HepG2 (cell line): Measurements from ENCODE around the gene ZNF629. TPM values are rescaled to one million over a fixed set of nuclear protein-coding genes. Genes with fewer than 3 reads are reported as not detected.

Experiments used
- GFI1 ChIP-seq: sonication (generic); formaldehyde crosslinking; IDR thresholded peaks from 2 replicates; pipeline ENCODE4 v1.5.0; 2020; ENCODE audit warnings: missing genetic modification reagents, mild to moderate bottlenecking, borderline replicate concordance
- GLI4 ChIP-seq: sonication (generic); formaldehyde crosslinking; IDR thresholded peaks from 2 replicates; pipeline ENCODE4 v1.5.1; 2020; ENCODE audit warnings: missing genetic modification reagents, mild to moderate bottlenecking, moderate library complexity, borderline replicate concordance
- HOXA7 ChIP-seq: sonication (generic); formaldehyde crosslinking; IDR thresholded peaks from 2 replicates; pipeline ENCODE4 v1.8.1; 2022; ENCODE audit warnings: mild to moderate bottlenecking, missing genetic modification reagents, moderate library complexity
- ISL2 ChIP-seq: sonication (generic); formaldehyde crosslinking; IDR thresholded peaks from 2 replicates; pipeline ENCODE4 v1.5.0; 2020; ENCODE audit warnings: missing genetic modification reagents
- KLF15 ChIP-seq: sonication (generic); formaldehyde crosslinking; IDR thresholded peaks from 2 replicates; pipeline ENCODE4 v1.8.1; 2023; ENCODE audit warnings: borderline replicate concordance, mild to moderate bottlenecking, inconsistent platforms, missing genetic modification reagents, mixed read lengths
- STAT5B ChIP-seq: sonication (generic); formaldehyde crosslinking; IDR thresholded peaks from 2 replicates; pipeline ENCODE4 v1.4.0; 2020; ENCODE audit warnings: missing genetic modification reagents
- TCF7L2 ChIP-seq: IDR thresholded peaks from 2 replicates; pipeline ENCODE4 v1.6.1; 2011; ENCODE audit warnings: mild to moderate bottlenecking, low read depth, low read length, moderate library complexity
- ZBTB21 ChIP-seq: sonication (generic); formaldehyde crosslinking; IDR thresholded peaks from 2 replicates; pipeline ENCODE4 v1.4.0; 2020; ENCODE audit warnings: missing genetic modification reagents
- ZFP36 ChIP-seq: fragments of 150-350 bp; IDR thresholded peaks from 2 replicates; pipeline ENCODE4 v1.6.1; 2018; ENCODE audit warnings: borderline replicate concordance, low read length, low read depth; ENCODE audit not compliant: partially characterized antibody
- ZNF343 ChIP-seq: sonication (generic); formaldehyde crosslinking; IDR thresholded peaks from 2 replicates; pipeline ENCODE4 v1.4.0; 2020; ENCODE audit warnings: mild to moderate bottlenecking, missing genetic modification reagents
- ZNF441 ChIP-seq: sonication (generic); formaldehyde crosslinking; IDR thresholded peaks from 2 replicates; pipeline ENCODE4 v1.7.0; 2021; ENCODE audit warnings: missing genetic modification reagents, borderline replicate concordance
- polyA plus RNA-seq, 8 experiments: library from polyadenylated mRNA; depleted of rRNA in 3 of 8; stranded (reverse) in 7 of 8; unstranded in 1 of 8; fragments of >200 nt; fragmentation: Illumina TruSeq in 4 of 8; extraction: Trizol in 4 of 8; gene quantifications; 2 replicates each; pipeline versions ENCODE4 v1.2.1 to v1.2.3, GENCODE V29; 2011 to 2016; ENCODE audit warnings: low read depth in 4 of 8, missing spikeins in 1 of 8, mixed read lengths in 1 of 8; ENCODE audit not compliant: insufficient read depth in 1 of 8
- total RNA-seq, 5 experiments: library from RNA; depleted of rRNA; stranded (reverse); fragments of >200 nt; fragmentation: Illumina TruSeq; extraction: Trizol; gene quantifications; 2 replicates each; pipeline ENCODE4 v1.2.3, GENCODE V29; 2016; ENCODE audit warnings: low read depth in 1 of 5
- TF ChIP-seq, protein P1 (sequence below), 2 experiments: sonication (generic) in 1 of 2; formaldehyde crosslinking in 1 of 2; IDR thresholded peaks; 2 replicates each; pipeline versions ENCODE4 v1.5.1 to v1.6.1; 2011 to 2020; ENCODE audit warnings: borderline replicate concordance in 1 of 2, low read depth in 1 of 2, low read length in 1 of 2, mild to moderate bottlenecking in 1 of 2, missing genetic modification reagents in 1 of 2, moderate library complexity in 1 of 2
- TF ChIP-seq, protein P2 (sequence below): sonication (generic); formaldehyde crosslinking; IDR thresholded peaks from 2 replicates; pipeline ENCODE4 v1.5.0; 2020; ENCODE audit warnings: missing genetic modification reagents
- TF ChIP-seq, protein P3 (sequence below): sonication (generic); formaldehyde crosslinking; IDR thresholded peaks from 2 replicates; pipeline ENCODE4 v1.5.0; 2020; ENCODE audit warnings: missing genetic modification reagents
- TF ChIP-seq, protein P4 (sequence below): sonication (generic); formaldehyde crosslinking; IDR thresholded peaks from 2 replicates; pipeline ENCODE4 v1.9.0; 2022; ENCODE audit warnings: low read depth, missing genetic modification reagents
- TF ChIP-seq, protein P5 (sequence below): sonication (generic); formaldehyde crosslinking; IDR thresholded peaks from 2 replicates; pipeline ENCODE4 v1.8.0; 2022; ENCODE audit warnings: missing genetic modification reagents, mild to moderate bottlenecking, borderline replicate concordance
- TF ChIP-seq, protein P6 (sequence below): sonication (generic); formaldehyde crosslinking; IDR thresholded peaks from 2 replicates; pipeline ENCODE4 v1.4.0; 2020; ENCODE audit warnings: missing genetic modification reagents
- TF ChIP-seq, protein P7 (sequence below): sonication (generic); formaldehyde crosslinking; IDR thresholded peaks from 2 replicates; pipeline ENCODE4 v1.8.0; 2022; ENCODE audit warnings: mild to moderate bottlenecking, missing genetic modification reagents, moderate library complexity

ZNF629 gene
- total and polyA plus RNA-seq, 2 of the 13 experiments (the other 11 are each of a cell fraction or from before 2014, with no cell fraction given), result 6.1 to 16.5 TPM

DNA sequence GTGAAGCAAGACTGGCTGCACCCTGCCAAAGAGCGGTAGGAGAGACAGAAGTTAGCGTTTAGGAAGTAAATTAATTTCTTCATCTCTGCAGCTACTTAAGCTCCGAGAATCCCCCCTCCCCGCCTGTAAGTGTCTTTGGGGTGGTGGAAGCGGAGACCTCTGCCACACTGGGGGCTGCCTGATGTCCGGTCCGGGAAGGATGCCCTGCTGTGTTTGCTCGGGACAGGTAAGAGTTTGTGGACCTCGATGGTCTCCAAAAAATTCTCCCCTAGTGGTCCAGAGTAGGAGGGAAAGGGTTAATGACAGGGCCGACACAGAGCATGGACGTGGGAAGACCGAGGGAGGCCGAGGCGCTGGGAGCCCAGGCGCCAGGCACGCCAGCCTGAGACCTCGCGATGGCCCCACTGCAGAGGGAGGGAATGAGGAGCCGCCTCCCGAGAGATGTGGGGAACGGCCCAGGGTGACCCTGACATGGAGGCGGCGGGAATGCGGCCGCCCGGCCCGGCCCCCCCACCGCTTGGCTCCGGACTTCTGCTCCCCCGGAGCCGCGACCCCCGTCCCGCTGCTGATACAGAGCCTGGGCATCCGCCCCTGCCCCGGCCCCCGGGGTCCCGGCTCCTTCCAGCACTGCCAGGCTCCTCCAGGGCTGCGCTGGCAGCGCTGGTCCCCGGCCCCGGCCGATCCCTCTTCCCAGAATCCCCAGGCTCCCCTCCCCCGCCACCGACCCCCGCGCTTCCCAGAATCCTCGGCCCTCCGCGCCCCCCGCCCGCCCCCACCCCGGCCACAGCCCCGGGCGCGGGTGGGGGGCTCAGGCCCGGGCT, 680 bp downstream of the ZNF629 start (continued):
- TF ChIP-seq, protein P1, sequence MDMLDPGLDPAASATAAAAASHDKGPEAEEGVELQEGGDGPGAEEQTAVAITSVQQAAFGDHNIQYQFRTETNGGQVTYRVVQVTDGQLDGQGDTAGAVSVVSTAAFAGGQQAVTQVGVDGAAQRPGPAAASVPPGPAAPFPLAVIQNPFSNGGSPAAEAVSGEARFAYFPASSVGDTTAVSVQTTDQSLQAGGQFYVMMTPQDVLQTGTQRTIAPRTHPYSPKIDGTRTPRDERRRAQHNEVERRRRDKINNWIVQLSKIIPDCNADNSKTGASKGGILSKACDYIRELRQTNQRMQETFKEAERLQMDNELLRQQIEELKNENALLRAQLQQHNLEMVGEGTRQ (IDR thresholded peaks at IDR 0.05; ENCODE audit: low read depth, low read length), result no peak
- TF ChIP-seq, protein P1 (CRISPR knock-in tag; IDR thresholded peaks at IDR 0.05; ENCODE audit: borderline replicate concordance), result no peak
- TF ChIP-seq HOXA7 (CRISPR knock-in tag) (peak; percentile 70; the same call in 1 of the 2 replicates), STAT5B (CRISPR knock-in tag) (no peak), GFI1 (no peak), TCF7L2 (no peak), GLI4 (CRISPR knock-in tag) (no peak), ZNF441 (no peak), ZBTB21 (no peak; the same call in 1 of the 2 replicates), ISL2 (CRISPR knock-in tag) (no peak), ZNF343 (no peak), ZFP36 (no peak), KLF15 (CRISPR knock-in tag) (no peak)
- TF ChIP-seq, protein P2, sequence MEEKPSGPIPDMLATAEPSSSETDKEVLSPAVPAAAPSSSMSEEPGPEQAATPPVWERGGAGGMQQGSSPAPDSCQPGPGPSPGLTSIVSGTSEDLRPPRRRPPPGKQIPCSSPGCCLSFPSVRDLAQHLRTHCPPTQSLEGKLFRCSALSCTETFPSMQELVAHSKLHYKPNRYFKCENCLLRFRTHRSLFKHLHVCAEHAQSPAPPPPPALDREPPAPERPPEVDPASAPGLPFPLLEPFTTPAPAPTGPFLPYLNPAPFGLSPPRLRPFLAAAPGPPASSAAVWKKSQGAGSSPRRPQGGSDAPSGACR (CRISPR knock-in tag), result no peak; the same call in 1 of the 2 replicates
- TF ChIP-seq, protein P3, sequence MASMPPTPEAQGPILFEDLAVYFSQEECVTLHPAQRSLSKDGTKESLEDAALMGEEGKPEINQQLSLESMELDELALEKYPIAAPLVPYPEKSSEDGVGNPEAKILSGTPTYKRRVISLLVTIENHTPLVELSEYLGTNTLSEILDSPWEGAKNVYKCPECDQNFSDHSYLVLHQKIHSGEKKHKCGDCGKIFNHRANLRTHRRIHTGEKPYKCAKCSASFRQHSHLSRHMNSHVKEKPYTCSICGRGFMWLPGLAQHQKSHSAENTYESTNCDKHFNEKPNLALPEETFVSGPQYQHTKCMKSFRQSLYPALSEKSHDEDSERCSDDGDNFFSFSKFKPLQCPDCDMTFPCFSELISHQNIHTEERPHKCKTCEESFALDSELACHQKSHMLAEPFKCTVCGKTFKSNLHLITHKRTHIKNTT (CRISPR knock-in tag), result no peak
- TF ChIP-seq, protein P4, sequence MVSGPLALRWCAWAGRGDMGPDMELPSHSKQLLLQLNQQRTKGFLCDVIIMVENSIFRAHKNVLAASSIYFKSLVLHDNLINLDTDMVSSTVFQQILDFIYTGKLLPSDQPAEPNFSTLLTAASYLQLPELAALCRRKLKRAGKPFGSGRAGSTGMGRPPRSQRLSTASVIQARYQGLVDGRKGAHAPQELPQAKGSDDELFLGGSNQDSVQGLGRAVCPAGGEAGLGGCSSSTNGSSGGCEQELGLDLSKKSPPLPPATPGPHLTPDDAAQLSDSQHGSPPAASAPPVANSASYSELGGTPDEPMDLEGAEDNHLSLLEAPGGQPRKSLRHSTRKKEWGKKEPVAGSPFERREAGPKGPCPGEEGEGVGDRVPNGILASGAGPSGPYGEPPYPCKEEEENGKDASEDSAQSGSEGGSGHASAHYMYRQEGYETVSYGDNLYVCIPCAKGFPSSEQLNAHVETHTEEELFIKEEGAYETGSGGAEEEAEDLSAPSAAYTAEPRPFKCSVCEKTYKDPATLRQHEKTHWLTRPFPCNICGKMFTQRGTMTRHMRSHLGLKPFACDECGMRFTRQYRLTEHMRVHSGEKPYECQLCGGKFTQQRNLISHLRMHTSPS (CRISPR knock-in tag), result peak; percentile 51; the same call in 1 of the 2 replicates
- TF ChIP-seq, protein P5, sequence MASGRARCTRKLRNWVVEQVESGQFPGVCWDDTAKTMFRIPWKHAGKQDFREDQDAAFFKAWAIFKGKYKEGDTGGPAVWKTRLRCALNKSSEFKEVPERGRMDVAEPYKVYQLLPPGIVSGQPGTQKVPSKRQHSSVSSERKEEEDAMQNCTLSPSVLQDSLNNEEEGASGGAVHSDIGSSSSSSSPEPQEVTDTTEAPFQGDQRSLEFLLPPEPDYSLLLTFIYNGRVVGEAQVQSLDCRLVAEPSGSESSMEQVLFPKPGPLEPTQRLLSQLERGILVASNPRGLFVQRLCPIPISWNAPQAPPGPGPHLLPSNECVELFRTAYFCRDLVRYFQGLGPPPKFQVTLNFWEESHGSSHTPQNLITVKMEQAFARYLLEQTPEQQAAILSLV, result 0 out of 2 replicates have a peak, but pooled peaks have one; percentile 74
- TF ChIP-seq, protein P6, sequence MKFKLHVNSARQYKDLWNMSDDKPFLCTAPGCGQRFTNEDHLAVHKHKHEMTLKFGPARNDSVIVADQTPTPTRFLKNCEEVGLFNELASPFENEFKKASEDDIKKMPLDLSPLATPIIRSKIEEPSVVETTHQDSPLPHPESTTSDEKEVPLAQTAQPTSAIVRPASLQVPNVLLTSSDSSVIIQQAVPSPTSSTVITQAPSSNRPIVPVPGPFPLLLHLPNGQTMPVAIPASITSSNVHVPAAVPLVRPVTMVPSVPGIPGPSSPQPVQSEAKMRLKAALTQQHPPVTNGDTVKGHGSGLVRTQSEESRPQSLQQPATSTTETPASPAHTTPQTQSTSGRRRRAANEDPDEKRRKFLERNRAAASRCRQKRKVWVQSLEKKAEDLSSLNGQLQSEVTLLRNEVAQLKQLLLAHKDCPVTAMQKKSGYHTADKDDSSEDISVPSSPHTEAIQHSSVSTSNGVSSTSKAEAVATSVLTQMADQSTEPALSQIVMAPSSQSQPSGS (CRISPR knock-in tag), result no peak
- TF ChIP-seq, protein P7, sequence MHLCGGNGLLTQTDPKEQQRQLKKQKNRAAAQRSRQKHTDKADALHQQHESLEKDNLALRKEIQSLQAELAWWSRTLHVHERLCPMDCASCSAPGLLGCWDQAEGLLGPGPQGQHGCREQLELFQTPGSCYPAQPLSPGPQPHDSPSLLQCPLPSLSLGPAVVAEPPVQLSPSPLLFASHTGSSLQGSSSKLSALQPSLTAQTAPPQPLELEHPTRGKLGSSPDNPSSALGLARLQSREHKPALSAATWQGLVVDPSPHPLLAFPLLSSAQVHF, result no peak
